PC-3 (cell line): ENCODE data around the gene RAB26. TPM values are rescaled to one million over a fixed set of nuclear protein-coding genes. Genes with fewer than 3 reads are reported as not detected.

Source experiments
- ATAC-seq: fragments of 200-7000 bp; cut with Tn5 transposase; 2 replicates; pipeline ENCODE4 v1.9.1; 2020; ENCODE audit warnings: mild to moderate bottlenecking, moderate library complexity
- BruUV-seq: library from RNA; stranded (reverse); fragments of 400-500 nt; replicated peaks from 2 replicates; lab custom pipeline; 2021; lab: Mats Ljungman, UMichigan
- CTCF ChIA-PET: fragments of 300-600 bp; sonication (Branson Sonifier 250); formaldehyde crosslinking; loops from one replicate; lab custom pipeline; 2022; ENCODE audit warnings: antibody characterized with exemption; lab: Charles Lee
- POLR2A ChIA-PET: fragments of 300-600 bp; sonication (Branson Sonifier 250); formaldehyde crosslinking; loops from one replicate; lab custom pipeline; 2022; ENCODE audit warnings: antibody characterized with exemption; ENCODE audit not compliant: unreplicated experiment; lab: Charles Lee
- DNase-seq: peaks from one replicate; pipeline ENCODE4 v3.0.0-alpha.2; 2015
- H2AFZ ChIP-seq: fragments of 300-600 bp; sonication (generic); 2 replicates; pipeline ENCODE4 v1.6.0; 2016; ENCODE audit warnings: antibody characterized with exemption, low read length
- H3F3A ChIP-seq: fragments of 300-600 bp; sonication (generic); one replicate; pipeline ENCODE4 v1.6.0; 2017; ENCODE audit warnings: antibody characterized with exemption, low read length, control low read depth, mild to moderate bottlenecking; ENCODE audit not compliant: unreplicated experiment
- H3K27ac ChIP-seq: fragments of 300-600 bp; sonication (generic); 2 replicates; pipeline ENCODE4 v1.5.1; 2016; ENCODE audit warnings: mild to moderate bottlenecking, low read length
- H3K27me3 ChIP-seq: fragments of 300-600 bp; sonication (generic); 2 replicates; pipeline ENCODE4 v1.6.1; 2016; ENCODE audit warnings: low read length, mixed read lengths
- H3K36me3 ChIP-seq: fragments of 300-600 bp; sonication (generic); 2 replicates; pipeline ENCODE4 v1.6.1; 2016; ENCODE audit warnings: low read depth, mixed run types, low read length, mixed read lengths
- H3K4me1 ChIP-seq: fragments of 300-600 bp; sonication (generic); 2 replicates; pipeline ENCODE4 v1.5.1; 2016; ENCODE audit warnings: low read length; ENCODE audit not compliant: insufficient read depth
- H3K4me2 ChIP-seq: fragments of 300-600 bp; sonication (generic); 2 replicates; pipeline ENCODE4 v1.6.0; 2016; ENCODE audit warnings: low read length
- H3K4me3 ChIP-seq: fragments of 300-600 bp; sonication (generic); 2 replicates; pipeline ENCODE4 v1.5.1; 2016; ENCODE audit warnings: mild to moderate bottlenecking, low read length, mixed read lengths
- H3K79me2 ChIP-seq: fragments of 300-600 bp; sonication (generic); 2 replicates; pipeline ENCODE4 v1.6.1; 2017; ENCODE audit warnings: low read length, mixed read lengths
- H3K9ac ChIP-seq: fragments of 300-600 bp; sonication (generic); 2 replicates; pipeline ENCODE4 v1.6.0; 2016; ENCODE audit warnings: mild to moderate bottlenecking, low read length
- H3K9me2 ChIP-seq: fragments of 300-600 bp; sonication (generic); replicated peaks from 2 replicates; pipeline ENCODE4 v1.6.1; 2016; ENCODE audit warnings: mixed run types, low read length, mixed read lengths
- H3K9me3 ChIP-seq: fragments of 300-600 bp; sonication (generic); 2 replicates; pipeline ENCODE4 v1.6.1; 2016; ENCODE audit warnings: low read length, mixed read lengths
- H4K20me1 ChIP-seq: fragments of 300-600 bp; sonication (generic); 2 replicates; pipeline ENCODE4 v1.6.1; 2016; ENCODE audit warnings: low read length, mixed read lengths
- EZH2 ChIP-seq: fragments of 300-600 bp; sonication (generic); IDR thresholded peaks from one replicate; pipeline ENCODE4 v1.6.1; 2017; ENCODE audit warnings: antibody characterized with exemption, mild to moderate bottlenecking, low read length; ENCODE audit not compliant: unreplicated experiment
- EZH2phosphoT487 ChIP-seq: fragments of 300-600 bp; sonication (generic); IDR thresholded peaks from 2 replicates; pipeline ENCODE4 v1.6.1; 2018; ENCODE audit warnings: mild to moderate bottlenecking, antibody characterized with exemption, low read length, borderline replicate concordance
- intact Hi-C: fragments of 100-400 bp; cut with micrococcal nuclease; formaldehyde crosslinking; loops from 2 replicates; pipeline ENCODE4 v1.9.0; 2023
- total RNA-seq: library from RNA; depleted of rRNA; stranded (reverse); fragments of >200 nt; gene quantifications from 2 replicates; pipeline ENCODE4 v1.2.3, GENCODE V29; 2014
- TF ChIP-seq, protein P1 (sequence below): fragments of 300-600 bp; sonication (generic); conservative IDR thresholded peaks from 2 replicates; pipeline ENCODE4 v1.5.1; 2017; ENCODE audit warnings: antibody characterized with exemption, low read depth, mild to moderate bottlenecking, low read length

Gene RAB26
- total RNA-seq, 1 experiment from 2014 or later: 5.6 TPM

- no peaks in the 10 kb centered on the region for H3K9me2 ChIP-seq
- no peak overlapping the region for H2AFZ ChIP-seq
- no peaks in the 10 kb centered on the region for H3F3A ChIP-seq
- intact Hi-C loops: no loop called here
- no TSS peak for BruUV-seq
- ChIA-PET POLR2A (no interaction called here), CTCF (no interaction called here)
- no peak overlapping the region for H3K4me3 ChIP-seq
- no peaks in the 10 kb centered on the region for H3K79me2 ChIP-seq
- peaks cover 12% of the 10 kb centered on the region; the same call in 1 of the 2 replicates for H3K4me1 ChIP-seq
- no peaks in the 10 kb centered on the region for H3K36me3 ChIP-seq
- TF ChIP-seq EZH2 (no peak), EZH2phosphoT487 (no peak)
- TF ChIP-seq, protein P1, sequence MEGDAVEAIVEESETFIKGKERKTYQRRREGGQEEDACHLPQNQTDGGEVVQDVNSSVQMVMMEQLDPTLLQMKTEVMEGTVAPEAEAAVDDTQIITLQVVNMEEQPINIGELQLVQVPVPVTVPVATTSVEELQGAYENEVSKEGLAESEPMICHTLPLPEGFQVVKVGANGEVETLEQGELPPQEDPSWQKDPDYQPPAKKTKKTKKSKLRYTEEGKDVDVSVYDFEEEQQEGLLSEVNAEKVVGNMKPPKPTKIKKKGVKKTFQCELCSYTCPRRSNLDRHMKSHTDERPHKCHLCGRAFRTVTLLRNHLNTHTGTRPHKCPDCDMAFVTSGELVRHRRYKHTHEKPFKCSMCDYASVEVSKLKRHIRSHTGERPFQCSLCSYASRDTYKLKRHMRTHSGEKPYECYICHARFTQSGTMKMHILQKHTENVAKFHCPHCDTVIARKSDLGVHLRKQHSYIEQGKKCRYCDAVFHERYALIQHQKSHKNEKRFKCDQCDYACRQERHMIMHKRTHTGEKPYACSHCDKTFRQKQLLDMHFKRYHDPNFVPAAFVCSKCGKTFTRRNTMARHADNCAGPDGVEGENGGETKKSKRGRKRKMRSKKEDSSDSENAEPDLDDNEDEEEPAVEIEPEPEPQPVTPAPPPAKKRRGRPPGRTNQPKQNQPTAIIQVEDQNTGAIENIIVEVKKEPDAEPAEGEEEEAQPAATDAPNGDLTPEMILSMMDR: no peak
- ATAC-seq (no peak), DNase-seq (no peak)
- H3K27ac ChIP-seq: no peak overlapping the region
- H4K20me1 ChIP-seq: no peaks in the 10 kb centered on the region
- no peaks in the 10 kb centered on the region for H3K9me3 ChIP-seq
- H3K27me3 ChIP-seq: no peaks in the 10 kb centered on the region
- no peak overlapping the region for H3K9ac ChIP-seq
- no peak overlapping the region for H3K4me2 ChIP-seq
These were observed 42.4 kb downstream of the RAB26 start for GRCh38 chr16:2190659-2191445.

GRCh38 chr16:2191446-2191706 lies 43.0 kb downstream of the RAB26 start:
- no peaks in the 10 kb centered on the region for H3K36me3 ChIP-seq
- H3K4me2 ChIP-seq: no peak overlapping the region
- H3K9me2 ChIP-seq: no peaks in the 10 kb centered on the region
- H4K20me1 ChIP-seq: no peaks in the 10 kb centered on the region
- no peaks in the 10 kb centered on the region for H3K79me2 ChIP-seq
- no peak overlapping the region for H3K9ac ChIP-seq
- no TSS peak for BruUV-seq
- TF ChIP-seq, protein P1: no peak
- no peak for TF ChIP-seq EZH2
- TF ChIP-seq EZH2phosphoT487: no peak
- H2AFZ ChIP-seq: no peak overlapping the region
- ATAC-seq (no peak), DNase-seq (no peak)
- H3F3A ChIP-seq: no peaks in the 10 kb centered on the region
- POLR2A ChIA-PET: no interaction called here
- H3K27me3 ChIP-seq: no peaks in the 10 kb centered on the region
- H3K4me1 ChIP-seq: peaks cover 12% of the 10 kb centered on the region; the same call in 1 of the 2 replicates
- H3K9me3 ChIP-seq: no peaks in the 10 kb centered on the region
- H3K4me3 ChIP-seq: no peak overlapping the region
- H3K27ac ChIP-seq: no peak overlapping the region
- intact Hi-C loops: no loop called here
- CTCF ChIA-PET: no interaction called here

DNA sequence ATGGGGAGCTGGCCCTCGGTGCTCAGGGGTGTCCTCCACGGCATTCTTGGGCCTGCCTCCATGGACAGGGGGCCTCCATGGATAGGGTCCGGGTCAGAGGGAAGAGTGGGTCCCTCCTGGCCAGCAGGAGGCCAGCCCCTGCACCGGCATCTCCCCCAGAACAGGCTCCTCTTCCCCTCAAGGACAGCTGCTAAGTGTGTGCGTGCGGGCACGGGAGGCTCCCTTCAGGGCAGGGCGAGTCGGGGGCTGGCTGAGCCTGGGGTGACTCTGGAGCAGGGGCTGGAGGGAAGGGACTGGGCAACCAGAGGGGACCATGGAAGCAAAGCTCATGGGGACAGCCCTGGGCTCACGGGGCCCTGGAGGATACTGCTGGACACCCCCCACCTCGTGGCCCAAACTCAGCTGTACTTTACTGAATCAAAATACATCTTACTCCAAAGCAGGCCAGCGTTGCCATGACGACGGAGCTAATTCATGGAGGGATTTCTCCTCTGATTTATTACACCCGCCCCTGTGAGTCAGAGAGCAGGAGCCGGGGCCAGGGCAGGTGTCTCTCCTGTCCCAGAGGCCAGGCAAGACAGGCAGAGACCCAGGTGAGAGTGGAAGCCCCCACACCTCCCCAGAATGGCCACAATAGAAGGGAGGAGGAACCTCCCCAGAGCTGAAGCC lies 45.9 kb downstream of the RAB26 start:
- Histone ChIP-seq H3K27ac (no peak overlapping the region), H2AFZ (no peak overlapping the region), H4K20me1 (no peaks in the 10 kb centered on the region), H3K36me3 (no peaks in the 10 kb centered on the region), H3K27me3 (no peaks in the 10 kb centered on the region), H3K4me3 (no peak overlapping the region), H3K9me3 (no peaks in the 10 kb centered on the region), H3K9ac (no peak overlapping the region), H3K9me2 (no peaks in the 10 kb centered on the region), H3K4me2 (no peak overlapping the region; the same call in 1 of the 2 replicates), H3K4me1 (peaks cover 12% of the 10 kb centered on the region; the same call in 1 of the 2 replicates), H3K79me2 (no peaks in the 10 kb centered on the region), H3F3A (no peaks in the 10 kb centered on the region)
- intact Hi-C loops: no loop called here
- no TSS peak for BruUV-seq
- TF ChIP-seq, protein P1: no peak
- TF ChIP-seq EZH2 (no peak), EZH2phosphoT487 (no peak)
- ATAC-seq (peak; percentile 11; the same call in 1 of the 2 replicates), DNase-seq (peak; percentile 56)
- ChIA-PET POLR2A (interaction anchor here (0.5 kb wide), 1 partner anchor 57 kb away, joined by 8 read pairs; the partner anchor contains the start of gene ECI1), CTCF (interaction anchor here (0.5 to 1.4 kb wide), 5 partner anchors 32 to 72 kb away, joined by 3 to 18 read pairs (median 3); partner anchors contain the start of gene ECI1)
